NT2/D1 (cell line): ENCODE data around the gene PKLR.

Source experiments
- YY1 ChIP-seq: IDR thresholded peaks from 2 replicates; pipeline ENCODE4 v1.6.1; 2011; ENCODE audit not compliant: insufficient read length, insufficient read depth
- ZNF274 ChIP-seq: IDR thresholded peaks from 2 replicates; pipeline ENCODE4 v1.6.1; 2011; ENCODE audit warnings: mild to moderate bottlenecking, low read depth, low read length

- TF ChIP-seq YY1, result no peak
- no peak for TF ChIP-seq ZNF274
Measured at GRCh38 chr1:155323729-155324036, 22.4 kb upstream of the PKLR start.
